WERI-Rb-1 (cell line): ENCODE measurements around the gene TTLL10.

Experiments used
- DNase-seq: peaks from one replicate; pipeline ENCODE4 v3.0.0-alpha.2; 2020
- H3K27ac ChIP-seq: fragments of 250-450 bp; sonication (Bioruptor Pico); 2 replicates; pipeline ENCODE4 v1.5.1; 2020; ENCODE audit warnings: mild to moderate bottlenecking, moderate library complexity
- H3K27me3 ChIP-seq: fragments of 250-450 bp; sonication (Bioruptor Pico); 2 replicates; pipeline ENCODE4 v1.5.1; 2021; ENCODE audit warnings: mild to moderate bottlenecking, low read depth, moderate library complexity; ENCODE audit not compliant: insufficient read depth, severe bottlenecking
- H3K36me3 ChIP-seq: fragments of 250-450 bp; sonication (Bioruptor Pico); 2 replicates; pipeline ENCODE4 v1.5.1; 2020; ENCODE audit warnings: mild to moderate bottlenecking, moderate library complexity
- H3K4me3 ChIP-seq: 2 replicates; pipeline ENCODE4 v1.5.1; 2011; ENCODE audit warnings: low read depth, mild to moderate bottlenecking, control low read depth, low read length
- H3K9me3 ChIP-seq: fragments of 250-450 bp; sonication (Bioruptor Pico); 2 replicates; pipeline ENCODE4 v1.5.1; 2021; ENCODE audit warnings: mild to moderate bottlenecking, moderate library complexity; ENCODE audit not compliant: severe bottlenecking
- CTCF ChIP-seq: IDR thresholded peaks from 2 replicates; pipeline ENCODE4 v1.5.1; 2011; ENCODE audit warnings: low read depth, mild to moderate bottlenecking, control low read depth, inconsistent platforms, low read length

TTLL10 gene

DNA sequence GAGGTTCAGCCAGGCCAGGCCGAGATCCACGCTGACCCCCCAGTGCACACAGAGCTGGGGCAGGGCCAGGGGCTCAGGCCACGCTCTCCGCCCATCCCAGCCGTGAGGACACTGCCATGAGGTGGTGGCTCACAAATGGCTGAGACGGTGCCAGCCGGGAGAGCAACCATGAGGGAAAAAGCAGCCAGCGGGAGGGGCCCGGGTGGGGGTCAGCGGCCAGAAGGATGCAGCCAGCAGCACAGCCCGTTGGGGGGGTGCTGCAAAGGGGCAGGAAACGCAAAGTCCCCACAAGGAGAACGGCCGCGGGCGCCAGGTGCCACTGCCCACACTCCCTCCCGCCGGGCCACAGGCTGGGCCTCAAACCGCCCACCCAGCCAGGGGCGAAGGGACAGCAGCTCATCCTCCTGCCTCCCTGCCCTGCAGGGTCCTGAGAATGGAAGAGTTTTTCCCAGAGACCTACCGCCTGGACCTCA, 8.3 kb downstream of the TTLL10 start:
- Histone ChIP-seq H3K27me3 (no peaks in the 10 kb centered on the region), H3K4me3 (no peak overlapping the region), H3K27ac (no peak overlapping the region), H3K36me3 (no peaks in the 10 kb centered on the region), H3K9me3 (no peaks in the 10 kb centered on the region)
- DNase-seq: no peak
- no peak for TF ChIP-seq CTCF

DNA sequence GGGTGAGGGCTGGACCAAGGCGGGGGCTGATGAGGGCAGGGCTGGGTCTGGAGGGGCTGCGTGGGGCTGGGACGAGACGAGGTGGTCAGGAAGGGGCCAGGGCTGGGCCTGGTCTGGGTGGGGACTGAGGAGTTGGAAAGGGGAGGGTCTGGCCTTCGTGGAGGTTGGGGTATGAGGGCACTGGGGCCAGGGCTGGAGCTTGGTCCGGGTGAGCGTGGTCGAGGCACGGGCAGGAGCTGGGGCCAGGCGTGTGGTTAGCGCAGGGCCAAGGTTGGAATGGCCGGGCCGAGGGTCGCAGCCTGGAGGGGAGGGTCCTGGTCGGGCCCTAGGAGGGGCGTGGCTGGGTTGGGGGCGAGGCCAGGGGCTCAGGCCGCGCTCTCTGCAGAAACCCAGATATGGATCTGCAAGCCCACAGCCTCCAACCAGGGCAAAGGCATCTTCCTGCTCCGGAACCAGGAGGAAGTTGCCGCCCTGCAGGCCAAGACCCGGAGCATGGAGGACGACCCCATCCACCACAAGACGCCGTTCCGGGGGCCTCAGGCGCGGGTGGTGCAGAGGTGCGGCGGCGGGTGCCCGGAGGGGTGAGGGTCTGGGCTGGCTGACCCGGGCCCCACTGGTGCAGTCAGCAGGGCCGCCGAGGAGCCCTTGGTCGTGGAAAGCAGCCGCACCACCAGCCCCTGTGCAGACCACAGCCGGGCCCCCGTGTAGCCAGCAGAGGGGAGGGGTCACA, 9.0 kb downstream of the TTLL10 start:
- Histone ChIP-seq H3K4me3 (no peak overlapping the region), H3K27me3 (no peaks in the 10 kb centered on the region), H3K9me3 (no peaks in the 10 kb centered on the region), H3K36me3 (no peaks in the 10 kb centered on the region), H3K27ac (no peak overlapping the region)
- no peak for TF ChIP-seq CTCF
- DNase-seq: no peak

DNA sequence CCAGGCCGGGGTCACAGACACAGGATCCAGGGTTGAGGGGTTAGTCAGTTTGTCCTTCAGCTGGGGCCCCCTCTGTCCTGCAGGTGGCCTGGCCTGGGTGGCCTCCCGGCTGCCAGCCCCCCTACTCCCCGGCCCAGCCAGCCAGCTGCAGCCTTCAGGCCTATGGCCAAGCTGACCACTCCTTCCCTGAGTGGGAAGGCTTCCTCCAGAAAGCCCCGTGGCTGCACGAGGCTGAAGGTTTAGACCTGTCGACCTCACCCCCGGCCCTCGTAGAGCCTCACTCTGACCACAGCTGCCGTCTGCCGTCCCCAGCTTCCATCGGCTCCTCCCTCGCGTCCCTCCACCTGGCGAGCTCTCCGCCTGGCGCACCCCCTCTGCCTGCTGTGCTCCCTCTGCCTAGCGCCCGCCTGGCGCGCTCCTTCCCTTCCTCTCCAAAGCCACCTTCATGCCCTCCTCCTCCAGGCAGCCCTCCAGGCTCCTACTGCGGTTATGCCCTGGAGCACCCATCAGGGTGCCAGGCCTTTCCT, 9.6 kb downstream of the TTLL10 start:
- H3K4me3 ChIP-seq: no peak overlapping the region
- H3K9me3 ChIP-seq: no peaks in the 10 kb centered on the region
- no peak overlapping the region for H3K27ac ChIP-seq
- no peaks in the 10 kb centered on the region for H3K36me3 ChIP-seq
- H3K27me3 ChIP-seq: no peaks in the 10 kb centered on the region
- TF ChIP-seq CTCF: no peak
- no peak for DNase-seq

DNA sequence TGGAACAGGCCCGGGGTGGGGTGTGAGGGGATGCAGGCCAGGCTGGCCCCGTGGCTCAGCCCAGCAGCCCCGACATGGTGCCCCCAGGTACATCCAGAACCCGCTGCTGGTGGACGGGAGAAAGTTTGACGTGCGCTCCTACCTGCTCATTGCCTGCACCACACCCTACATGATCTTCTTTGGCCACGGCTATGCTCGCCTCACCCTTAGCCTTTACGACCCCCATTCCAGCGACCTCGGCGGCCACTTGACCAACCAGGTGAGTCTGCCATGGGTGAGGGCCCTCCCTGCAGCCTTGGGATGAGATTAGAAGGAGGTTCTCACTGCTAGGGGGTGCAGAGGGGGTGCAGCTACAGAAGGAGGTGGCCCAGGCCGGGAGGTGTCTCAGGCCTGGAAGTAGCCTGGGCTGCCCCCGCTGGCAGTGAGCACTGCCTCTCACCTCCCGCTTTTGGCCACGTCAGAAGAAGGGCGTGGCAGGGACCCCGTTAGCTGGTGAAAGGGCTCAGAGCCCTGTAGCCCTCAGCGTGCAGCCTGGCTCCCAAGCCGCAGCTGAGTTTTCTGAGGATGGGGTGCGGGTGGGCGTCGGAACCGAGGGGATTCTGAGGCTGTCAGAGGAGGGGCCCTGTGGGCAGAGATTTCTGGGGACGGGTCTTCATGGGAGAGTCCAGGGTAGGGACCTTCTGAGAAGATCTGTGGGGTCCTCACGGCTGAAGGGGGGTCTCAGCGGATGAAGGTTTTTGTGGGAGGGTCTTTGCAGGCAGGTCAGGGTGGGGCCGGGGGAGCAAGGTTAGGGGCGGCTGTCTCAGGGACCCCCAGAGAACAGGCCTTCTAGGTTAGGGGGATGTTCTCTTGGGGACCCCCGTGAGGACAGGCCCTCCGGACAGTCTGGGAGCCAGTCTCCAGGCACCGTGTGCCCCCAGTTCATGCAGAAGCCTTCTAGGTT, 10.4 kb downstream of the TTLL10 start:
- H3K36me3 ChIP-seq: no peaks in the 10 kb centered on the region

DNA sequence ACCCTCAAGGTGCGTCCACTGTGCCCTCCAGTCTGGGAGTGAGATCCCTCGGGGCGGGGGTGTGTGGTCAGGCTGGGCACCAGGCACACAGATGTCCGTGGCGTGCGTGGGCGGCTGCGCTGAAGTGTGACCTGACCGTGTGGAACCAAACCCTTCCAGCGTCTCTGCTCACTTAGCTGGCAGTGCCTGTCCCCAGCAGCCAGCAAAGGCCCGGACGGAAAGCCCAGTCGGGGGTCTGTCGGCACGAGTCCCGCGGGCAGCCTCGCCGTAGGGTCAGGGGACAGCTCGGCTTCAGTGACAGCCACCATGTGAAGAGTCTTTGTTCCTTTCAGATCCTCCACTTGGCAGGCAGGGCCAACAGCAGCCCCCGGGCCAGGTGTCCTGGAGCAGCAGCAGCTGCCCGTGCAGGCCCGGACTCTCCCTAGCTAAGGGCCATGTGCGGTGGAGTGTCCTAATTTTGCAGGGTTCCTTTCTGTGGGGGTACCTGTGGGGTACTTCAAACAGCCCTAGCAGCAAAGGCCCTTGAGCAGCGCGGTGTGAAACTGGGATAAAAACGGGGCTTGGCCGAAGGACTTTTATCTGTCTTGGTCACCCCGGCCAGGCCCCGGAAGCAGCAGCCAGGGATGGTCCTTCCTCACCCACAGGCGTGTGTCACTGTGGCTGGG, 11.6 kb downstream of the TTLL10 start:
- Histone ChIP-seq H3K4me3 (no peak overlapping the region), H3K27ac (no peak overlapping the region), H3K9me3 (no peaks in the 10 kb centered on the region), H3K27me3 (no peaks in the 10 kb centered on the region), H3K36me3 (no peaks in the 10 kb centered on the region)
- TF ChIP-seq CTCF: no peak
- no peak for DNase-seq

More for the DNA sequence above, 10.4 kb downstream of the TTLL10 start:
- DNase-seq: no peak
- Histone ChIP-seq H3K27me3 (no peaks in the 10 kb centered on the region), H3K4me3 (no peak overlapping the region), H3K27ac (no peak overlapping the region), H3K9me3 (no peaks in the 10 kb centered on the region)
- TF ChIP-seq CTCF: no peak
